ENCODE measurements around the gene IL17C.

Gene IL17C

DNA sequence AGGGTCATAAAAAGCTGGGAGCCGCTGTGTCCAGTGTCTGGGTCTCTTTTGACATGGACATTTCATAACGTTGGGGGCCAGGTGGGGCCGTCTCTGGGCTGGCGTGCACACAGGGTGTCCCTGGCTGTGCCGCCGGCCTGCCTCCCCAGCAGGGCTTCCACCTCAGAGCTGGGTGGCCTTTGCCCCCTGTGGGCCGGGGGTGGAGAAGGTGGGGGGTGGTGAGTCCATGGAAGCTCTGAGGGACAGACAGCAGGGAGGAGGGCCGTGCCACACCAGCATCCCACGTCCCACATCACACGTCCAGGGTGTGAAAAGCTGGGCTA lies 48.8 kb downstream of the IL17C start:
- no peak for DNase-seq

DNA sequence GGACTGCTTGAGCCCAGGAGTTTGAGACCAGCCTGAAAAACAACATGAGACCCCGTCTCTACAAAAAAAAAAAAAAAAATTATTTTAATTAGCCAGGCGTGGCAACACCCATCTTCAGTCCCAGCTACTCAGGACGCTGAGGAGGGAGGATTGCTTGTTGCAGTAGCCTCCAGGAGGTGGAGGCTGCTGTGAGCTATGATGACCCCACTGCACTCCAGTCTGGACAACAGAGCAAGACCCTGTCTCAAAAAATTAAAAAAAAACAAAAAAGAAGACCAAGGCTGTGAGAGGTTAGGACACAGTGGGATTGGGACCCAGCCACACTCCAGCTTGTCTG lies 49.3 kb downstream of the IL17C start:
- no peak for DNase-seq

DNA sequence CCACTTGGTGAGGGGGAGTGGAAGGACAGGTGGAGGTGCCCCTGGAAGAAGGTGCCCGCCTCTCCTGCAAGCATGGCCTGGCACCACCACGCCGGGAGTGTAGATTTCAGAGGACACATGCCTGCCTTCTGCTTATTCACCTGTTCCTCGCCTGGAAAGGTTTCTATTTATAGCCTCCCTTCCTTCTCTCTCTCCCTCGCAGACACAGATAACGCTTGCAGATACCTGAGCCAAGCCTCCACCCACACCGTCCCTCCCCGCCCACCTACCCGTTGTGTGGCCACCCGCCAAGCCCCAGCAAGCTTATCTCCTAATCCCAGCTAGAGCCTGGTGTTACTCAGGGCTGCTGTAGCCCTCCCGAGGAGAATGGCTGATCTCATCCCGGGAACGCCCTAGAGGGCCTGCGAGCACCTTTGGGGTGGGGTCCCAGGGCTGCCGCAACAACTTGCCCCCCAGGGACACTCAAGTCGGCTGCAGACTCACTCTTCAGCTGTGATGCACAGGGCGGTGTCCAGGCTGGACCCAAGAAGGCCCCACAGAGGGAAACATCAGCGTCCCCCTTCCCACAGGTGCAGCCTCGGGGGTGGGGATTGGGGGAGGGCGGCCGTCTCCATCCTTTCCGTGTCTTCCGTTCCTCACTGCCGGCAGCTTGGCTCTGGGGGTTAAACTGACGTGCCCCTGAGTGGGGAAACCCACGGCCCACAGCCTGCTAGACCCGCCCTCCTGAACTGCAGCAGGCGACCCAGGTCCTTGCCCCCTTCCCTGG lies 49.8 kb downstream of the IL17C start:
- no peak for DNase-seq
